GM12878 (cell line): Measurements from ENCODE around the gene STAMBP.

ENCODE experiments used
- ATF2 ChIP-seq: IDR thresholded peaks from 2 replicates; pipeline ENCODE4 v1.6.1; 2012; ENCODE audit warnings: low read length, inconsistent platforms
- CHD2 ChIP-seq: IDR thresholded peaks from 2 replicates; pipeline ENCODE4 v1.6.1; 2011; ENCODE audit warnings: low read depth, low read length, improper control_type of control experiment, borderline replicate concordance
- CTCF ChIP-seq, 3 experiments: IDR thresholded peaks in 2 of 3; conservative IDR thresholded peaks in 1 of 3; 2 replicates each; pipeline ENCODE4 v1.5.1; 2011; ENCODE audit warnings: low read depth in 3 of 3, low read length in 3 of 3, mild to moderate bottlenecking in 3 of 3, control low read depth in 2 of 3, moderate library complexity in 2 of 3, inconsistent platforms in 1 of 3, mixed read lengths in 1 of 3; ENCODE audit not compliant: control insufficient read depth in 2 of 3, insufficient read depth in 1 of 3; ENCODE audit errors: extremely low read depth in 1 of 3
- ESRRA ChIP-seq: IDR thresholded peaks from 2 replicates; pipeline ENCODE4 v1.6.1; 2012; ENCODE audit warnings: mild to moderate bottlenecking, low read length, improper control_type of control experiment
- EZH2 ChIP-seq: IDR thresholded peaks from 2 replicates; pipeline ENCODE4 v1.6.1; 2012; ENCODE audit warnings: low read depth, mild to moderate bottlenecking, control low read depth, inconsistent platforms, low read length, borderline replicate concordance; ENCODE audit not compliant: control insufficient read depth
- HDGF ChIP-seq: fragments of 450-650 bp; IDR thresholded peaks from 2 replicates; pipeline ENCODE4 v1.6.1; 2016; ENCODE audit warnings: antibody characterized with exemption
- SIN3A ChIP-seq: IDR thresholded peaks from 2 replicates; pipeline ENCODE4 v1.6.1; 2012; ENCODE audit warnings: low read depth, low read length, improper control_type of control experiment

- TF ChIP-seq CHD2 (no peak), ATF2 (no peak), SIN3A (no peak), EZH2 (no peak), ESRRA (no peak), HDGF (no peak), CTCF (IDR thresholded peaks at IDR 0.05 in 2 of 3, conservative IDR thresholded peaks at IDR 0.05 in 1 of 3; ENCODE audit: control insufficient read depth in 2 of 3, extremely low read depth in 1 of 3, insufficient read depth in 1 of 3, low read depth in 3 of 3, low read length in 3 of 3) (no peak)
Measured at GRCh38 chr2:73921581-73921980, 92.8 kb downstream of the STAMBP start.
